ENCODE results near the gene BAZ2A.
A peak's percentile ranks its signal among the peaks of the same experiment; 100 is the strongest.
"Not testable (repeated sequence)": the region's sequence is repeated elsewhere in the genome, so short reads cannot be mapped to it uniquely, and the experiment has no call there.

BAZ2A gene

DNA sequence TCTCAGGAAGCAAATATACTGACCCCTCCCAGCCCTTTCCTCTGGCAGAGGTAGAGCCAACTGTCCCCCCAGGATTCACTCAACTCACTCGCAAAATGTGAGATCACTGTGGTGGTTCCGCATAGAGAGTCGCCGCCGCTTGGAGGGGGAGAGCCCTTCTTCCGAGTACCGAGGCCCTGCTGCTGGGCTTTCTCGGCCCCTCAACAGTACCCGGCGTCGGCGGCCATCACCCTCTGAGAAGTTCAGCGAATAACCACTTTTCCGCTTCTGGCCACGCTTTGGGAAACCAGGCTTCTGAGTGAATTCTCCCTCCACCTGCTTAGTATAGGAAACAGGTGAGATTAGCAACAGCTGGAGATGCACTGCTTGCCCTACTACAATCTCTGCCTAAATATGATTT is 31.1 kb downstream of the BAZ2A start:
- DNase-seq (ENCODE audit: low read depth, low spot score) = no peak

DNA sequence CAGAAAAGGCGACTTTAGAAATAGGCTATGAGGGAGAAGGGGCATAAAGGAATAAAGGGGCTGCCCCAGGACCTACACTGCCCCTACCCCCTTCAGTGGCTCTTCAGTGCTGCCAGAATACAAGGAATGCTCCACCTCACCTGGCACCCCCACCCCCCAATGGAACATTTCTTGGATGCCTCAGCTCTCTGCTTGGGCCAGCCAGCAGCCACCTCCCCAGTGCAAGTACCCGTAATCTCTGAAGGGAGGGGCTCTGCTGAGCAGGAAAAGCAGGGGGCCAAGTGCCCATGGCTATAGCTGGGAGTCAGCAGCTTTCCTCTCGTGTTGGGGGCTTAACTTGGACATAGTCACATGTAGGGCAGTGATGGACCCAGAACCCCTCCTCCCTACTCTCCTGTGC is 33.3 kb downstream of the BAZ2A start:
- DNase-seq (ENCODE audit: low read depth, low spot score) = no peak

DNA sequence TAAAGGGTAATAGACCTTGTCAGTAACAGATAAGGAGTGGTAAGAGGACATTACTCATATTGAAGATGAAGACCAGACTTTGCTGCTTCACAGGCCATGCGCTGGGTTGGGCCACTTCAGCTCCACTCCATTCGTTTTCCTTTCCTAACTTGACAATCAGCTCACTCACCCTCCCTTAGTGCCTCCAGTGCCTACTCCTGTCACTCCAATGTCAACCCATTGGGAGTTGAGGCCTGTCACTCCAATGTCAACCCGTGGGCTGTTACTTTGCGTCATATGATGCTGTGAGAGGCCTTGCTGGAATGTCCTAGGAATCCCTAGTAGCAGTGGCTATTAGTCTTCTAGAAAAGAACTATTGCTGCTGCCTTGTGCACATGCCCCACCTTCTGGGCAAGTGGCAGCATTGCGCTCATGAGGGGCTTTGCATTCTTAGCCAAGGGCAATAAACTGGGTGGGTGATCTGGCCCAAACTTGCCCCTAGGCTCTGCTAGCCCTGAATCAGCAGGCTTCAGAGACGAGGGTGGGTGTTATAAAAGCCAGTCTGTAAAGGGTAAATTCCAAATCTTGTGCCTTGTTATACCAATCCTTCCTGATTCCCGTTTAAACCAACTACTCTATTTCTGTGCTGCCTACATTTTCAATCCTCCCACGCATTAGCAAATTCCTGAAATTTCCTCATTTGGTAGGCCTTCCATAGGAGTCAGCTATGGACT is 36.1 kb downstream of the BAZ2A start:
- peak; percentile 95 for DNase-seq (ENCODE audit: low read depth, low spot score)

DNA sequence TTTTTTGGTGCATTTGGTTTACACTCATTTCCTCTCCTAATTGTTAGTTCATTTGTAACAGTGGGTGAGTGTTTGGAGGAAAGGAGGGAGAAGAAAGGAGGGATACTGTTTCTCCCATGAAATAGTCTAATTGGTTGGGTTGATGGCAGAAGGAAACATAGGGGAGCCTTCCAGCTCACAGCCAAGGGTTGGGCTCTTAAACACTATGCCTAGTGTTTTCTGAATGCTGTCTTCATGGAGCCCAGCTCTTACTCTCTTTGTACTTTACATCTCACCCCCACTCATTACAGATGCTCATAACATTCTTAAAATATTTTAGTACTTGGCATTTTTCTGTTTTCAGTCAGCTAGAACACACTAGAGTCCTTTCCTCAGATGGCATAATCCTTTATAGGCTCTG is 38.2 kb downstream of the BAZ2A start:
- DNase-seq (ENCODE audit: low read depth, low spot score) = no peak

DNA sequence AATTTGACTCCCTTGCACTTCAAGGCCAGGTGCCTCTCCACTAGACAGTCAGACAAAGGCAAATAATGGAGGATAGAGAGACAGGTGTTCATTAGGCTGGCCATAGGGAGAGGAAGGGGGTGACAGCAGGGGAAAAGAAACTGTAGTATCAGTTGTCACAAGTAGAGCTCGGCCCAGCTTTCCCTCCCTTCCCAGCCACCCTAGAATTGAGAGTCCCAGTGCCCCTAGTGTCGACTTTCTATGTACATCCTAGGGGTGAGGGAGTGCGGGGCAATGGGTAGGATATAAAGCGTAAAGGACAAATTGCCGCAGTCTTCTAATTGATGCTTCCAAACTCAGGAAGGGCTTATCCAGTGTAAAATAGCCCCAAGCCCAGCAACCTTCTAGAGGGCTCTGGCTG is 39.0 kb downstream of the BAZ2A start:
- DNase-seq (ENCODE audit: low read depth, low spot score) = peak; percentile 14

DNA sequence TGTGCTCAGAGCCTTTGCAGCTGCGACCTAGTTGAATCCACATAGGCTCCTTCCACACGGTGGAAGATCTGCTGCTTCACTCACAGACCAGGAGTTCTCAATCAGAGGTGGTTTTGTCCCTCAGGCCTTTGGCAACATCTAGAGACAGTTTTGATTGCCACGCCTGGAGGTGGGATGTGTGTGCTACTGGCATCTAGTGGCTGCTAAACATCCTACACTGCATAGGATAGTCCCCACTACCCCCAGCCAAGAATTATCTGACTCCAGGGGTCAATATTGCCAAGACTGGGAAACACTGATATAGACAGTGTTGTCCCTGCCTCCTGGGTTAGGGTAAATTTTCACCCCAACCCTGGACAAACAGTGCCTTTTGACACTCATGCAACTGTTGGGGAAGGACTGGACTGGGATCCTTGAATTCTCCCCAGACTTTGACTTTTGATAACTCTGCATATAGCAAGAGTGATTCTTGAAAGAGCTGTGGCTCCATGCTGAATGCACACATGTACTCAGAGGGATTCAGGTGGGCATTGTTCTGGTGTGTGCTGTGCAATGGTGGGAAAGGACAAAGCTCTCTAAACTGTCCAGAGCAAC is 39.8 kb downstream of the BAZ2A start:
- peak; percentile 70 for DNase-seq (ENCODE audit: low read depth, low spot score)

DNA sequence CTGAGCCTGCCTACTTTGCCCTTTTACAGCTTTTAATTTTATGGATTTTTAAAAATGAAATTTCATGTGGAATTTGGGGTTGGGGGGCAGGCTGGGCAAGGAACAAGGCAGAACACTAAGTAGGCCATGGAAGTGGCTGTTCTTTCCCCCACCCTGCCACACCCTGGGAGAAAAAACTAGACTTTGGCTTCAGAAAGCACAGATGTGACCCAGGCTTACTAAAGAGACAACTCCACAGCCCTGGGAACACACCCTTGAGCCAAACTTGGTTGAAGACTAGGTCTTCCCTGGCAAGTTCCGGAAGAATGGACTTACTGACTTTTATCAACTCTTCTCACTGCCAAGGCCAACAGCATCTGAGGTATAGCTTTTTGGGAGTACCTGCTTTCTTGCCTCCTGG is 40.3 kb downstream of the BAZ2A start:
- no peak for DNase-seq (ENCODE audit: low read depth, low spot score)

DNA sequence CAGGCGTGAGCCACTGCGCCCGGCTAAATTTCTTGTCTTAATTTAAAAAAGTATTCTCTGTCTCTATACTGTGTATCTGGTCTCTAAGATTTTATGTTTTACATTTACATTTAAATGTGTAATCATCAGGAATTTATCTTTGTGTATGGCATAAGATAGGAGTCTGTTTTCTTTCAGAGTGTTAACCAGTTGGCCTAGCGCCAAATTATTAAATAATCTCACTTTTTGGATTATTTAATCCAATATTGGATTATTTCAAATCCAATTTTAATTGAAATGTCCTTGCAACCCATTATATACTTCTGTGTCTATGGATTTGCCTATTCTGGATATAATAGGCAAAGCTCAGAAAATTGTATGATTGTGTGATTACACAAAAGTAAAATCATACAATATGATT is 45.0 kb downstream of the BAZ2A start:
- no peak for DNase-seq (ENCODE audit: low read depth, low spot score)

DNA sequence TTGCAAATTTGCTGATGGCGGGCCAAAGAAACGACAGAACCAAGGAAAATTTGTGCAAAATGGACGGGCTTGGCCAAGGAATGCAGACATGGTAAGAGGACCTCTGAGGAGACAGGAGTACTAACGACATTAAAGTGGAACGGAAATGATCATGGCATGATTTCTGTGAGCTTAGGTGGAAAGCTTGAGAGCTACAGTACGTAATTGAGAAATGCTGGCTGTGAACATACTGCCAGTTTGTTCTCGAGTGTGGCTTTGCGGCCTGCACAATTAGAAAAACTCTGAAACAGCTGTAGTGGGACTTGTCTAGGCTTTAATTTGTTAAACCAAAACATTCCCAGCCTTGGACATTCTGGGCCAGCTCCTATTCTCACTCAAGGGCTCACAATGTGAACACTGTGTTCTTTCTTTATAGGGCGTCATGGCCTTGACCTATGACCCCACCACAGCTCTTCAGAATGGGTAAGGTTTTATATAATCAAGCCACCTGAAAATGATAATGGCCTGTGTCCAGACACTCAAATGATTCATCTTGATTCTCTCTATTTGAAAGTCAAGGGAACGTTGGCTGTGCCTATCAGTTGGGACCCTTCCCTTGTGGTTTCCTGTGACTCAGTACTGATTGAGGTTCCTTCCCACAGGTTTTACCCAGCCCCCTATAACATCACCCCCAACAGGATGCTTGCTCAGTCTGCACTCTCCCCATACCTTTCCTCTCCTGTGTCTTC is 48.5 kb downstream of the BAZ2A start:
- no peak for DNase-seq (ENCODE audit: low read depth, low spot score)

DNA sequence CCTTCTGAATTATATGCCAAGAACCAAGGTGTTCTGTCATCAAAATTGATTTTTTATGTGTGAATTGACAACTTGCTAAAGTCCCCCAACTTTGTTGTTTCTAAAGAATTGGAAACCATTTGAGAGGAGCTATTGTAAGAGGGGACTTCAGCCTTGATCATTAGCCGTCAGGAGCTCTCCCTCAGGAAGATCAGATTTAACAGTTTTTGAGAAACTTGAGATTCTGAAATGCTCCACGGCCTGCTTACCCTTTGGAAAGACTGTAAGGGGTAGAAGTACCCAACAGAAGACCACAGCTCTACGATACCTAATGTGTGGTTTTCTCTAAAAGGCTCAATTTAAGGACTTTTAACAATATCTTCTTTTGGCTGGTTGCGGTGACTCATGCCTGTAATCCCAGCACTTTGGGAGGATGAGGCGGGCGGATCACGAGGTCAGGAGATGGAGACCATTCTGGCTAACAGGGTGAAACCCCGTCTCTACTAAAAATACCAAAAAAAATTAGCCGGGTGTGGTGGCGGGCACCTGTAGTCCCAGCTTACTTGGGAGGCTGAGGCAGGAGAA is 51.1 kb downstream of the BAZ2A start:
- no peak for DNase-seq (ENCODE audit: low read depth, low spot score)

DNA sequence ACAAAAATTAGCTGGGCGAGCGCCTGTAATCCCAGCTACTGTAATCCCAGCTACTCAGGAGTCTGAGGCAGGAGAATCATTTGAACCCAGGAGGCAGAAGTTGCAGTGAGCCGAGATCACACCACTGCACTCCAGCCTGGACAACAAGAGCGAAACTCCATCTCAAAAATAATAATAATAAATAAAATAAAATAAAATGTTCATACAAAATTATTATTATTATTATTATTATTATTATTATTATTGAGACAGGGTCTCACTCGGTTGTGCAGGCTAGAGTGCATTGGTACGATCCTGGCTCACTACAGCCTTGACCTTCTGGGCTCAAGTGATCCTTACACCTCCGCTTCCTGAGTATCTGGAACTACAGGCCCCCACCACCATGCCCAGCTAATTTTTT is 52.9 kb downstream of the BAZ2A start:
- not testable (repeated sequence) for DNase-seq (ENCODE audit: low read depth, low spot score)

DNA sequence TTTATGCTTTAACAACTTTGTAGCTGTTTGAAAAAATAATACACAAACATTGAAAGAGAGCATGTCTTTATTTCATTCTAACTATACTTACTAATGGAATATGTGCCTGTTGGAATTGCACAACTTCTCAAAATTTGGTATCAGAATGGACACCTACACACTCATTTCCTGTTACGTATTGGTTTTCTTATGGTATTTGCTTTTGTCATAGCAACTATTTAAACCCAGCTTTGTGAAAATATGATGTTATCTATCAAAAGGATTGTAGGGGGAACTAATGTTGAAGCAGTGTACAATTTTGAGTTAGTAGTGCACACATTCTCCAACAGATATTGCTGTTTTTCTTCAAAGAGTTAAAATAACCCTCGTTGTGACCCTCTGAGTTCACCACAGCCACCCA is 55.9 kb downstream of the BAZ2A start:
- no peak for DNase-seq (ENCODE audit: low read depth, low spot score)

DNA sequence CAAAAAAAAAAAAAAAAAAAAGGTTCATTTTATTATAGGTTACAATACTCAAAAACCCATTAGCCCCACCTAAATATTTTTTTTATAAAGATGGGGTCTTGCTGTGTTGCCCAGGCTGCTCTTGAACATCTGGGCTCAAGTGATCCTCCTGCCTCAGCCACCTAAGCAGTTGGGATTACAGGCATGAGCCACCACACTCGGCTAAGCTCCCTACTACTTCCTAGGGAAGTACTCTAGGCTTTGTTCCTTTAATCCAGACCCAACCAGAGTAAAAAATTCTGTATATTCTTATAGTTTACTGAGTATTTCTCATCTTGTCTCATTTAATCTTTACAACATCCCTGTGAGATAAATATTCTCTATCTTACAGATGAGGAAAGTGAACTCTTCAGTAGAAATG is 57.8 kb downstream of the BAZ2A start:
- no peak for DNase-seq (ENCODE audit: low read depth, low spot score)

DNA sequence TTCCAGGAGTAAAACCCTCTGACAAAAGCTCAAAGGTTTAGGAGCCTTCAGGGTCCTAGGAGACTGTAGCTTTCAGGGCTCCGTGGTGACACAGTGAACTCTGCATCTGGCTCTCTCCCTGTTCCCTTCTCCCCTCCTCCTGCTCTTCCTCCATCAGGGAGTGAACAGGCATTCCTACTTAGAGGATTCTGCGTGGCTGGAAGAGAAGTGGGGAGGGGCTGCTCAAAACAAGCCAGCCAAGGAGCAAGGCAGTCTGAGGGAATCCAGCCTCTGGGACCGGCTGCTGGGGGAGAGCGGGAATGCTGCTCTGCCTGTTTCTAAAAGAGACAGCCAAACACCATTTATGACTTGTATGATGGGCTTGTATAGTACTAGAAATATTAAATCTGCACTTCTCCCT is 59.0 kb downstream of the BAZ2A start:
- peak; percentile 75 for DNase-seq (ENCODE audit: low read depth, low spot score)

DNA sequence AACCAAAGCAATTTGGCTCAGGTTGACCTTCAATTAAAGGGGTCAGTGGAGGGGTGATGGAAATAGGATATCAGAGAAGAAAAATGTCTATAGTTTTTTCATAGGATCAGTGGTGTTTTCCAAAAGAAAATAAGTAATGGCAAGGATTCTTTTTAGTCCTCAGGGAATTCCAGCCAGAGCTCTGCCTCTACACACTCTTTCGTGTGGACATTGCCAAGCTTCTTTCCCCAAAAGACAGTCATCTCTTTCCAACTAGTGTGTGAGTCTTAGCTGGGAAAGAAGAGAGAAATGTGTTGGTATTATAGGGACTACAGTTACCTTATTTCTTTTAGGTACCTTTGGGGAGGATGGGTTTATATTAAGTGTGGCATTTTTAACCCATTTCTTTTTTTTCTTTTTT is 62.0 kb downstream of the BAZ2A start:
- DNase-seq (ENCODE audit: low read depth, low spot score) = no peak

DNA sequence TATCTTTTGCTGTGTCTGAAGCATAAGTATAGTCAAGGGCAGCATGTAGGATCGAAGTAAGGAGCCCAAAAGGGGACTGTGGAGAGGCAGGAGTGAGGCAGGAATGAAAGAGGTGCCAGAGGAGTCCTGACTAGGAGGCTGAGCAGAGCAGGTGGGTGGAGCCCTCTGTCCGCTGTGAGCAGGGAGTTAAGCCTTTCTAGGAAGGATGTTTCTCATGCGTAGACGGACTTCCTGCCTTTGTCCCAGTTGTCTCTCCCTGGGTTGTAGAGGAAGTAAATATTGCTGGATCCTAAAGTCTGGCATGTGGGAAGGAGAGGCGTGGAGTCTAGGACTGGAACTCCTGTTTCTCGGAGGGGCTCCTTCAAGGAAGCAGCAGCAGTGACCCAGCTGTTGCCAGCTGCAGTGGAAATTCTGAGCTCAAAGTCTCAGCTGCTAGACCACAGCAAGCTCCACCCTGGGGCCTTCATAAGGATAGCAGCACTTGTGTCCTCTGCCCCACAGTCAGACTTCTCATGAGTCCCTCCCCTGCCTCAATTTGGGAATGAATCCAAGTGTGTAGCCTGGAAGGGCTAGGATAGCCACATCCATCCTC is 64.5 kb downstream of the BAZ2A start:
- DNase-seq (ENCODE audit: low read depth, low spot score) = peak; percentile 70

DNA sequence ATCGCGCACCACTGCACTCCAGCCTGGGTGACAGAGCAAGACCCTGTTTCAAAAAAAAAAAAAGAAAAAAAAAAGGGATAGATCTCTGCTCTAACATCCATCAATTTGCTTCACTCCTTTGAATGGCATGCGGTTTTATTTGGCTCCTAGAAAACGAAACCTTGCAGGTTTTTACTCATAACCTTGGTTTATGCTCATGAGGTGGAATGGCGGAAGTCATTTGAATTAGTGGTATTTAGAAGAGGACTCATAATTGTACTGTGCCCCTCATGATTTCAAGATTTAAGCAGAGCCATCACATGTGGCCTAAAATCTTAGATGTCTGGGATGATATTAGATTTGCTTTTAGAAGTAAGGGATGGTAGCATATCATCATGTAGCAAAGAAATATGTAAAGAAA is 79.1 kb downstream of the BAZ2A start:
- DNase-seq (ENCODE audit: low read depth, low spot score) = no peak

DNA sequence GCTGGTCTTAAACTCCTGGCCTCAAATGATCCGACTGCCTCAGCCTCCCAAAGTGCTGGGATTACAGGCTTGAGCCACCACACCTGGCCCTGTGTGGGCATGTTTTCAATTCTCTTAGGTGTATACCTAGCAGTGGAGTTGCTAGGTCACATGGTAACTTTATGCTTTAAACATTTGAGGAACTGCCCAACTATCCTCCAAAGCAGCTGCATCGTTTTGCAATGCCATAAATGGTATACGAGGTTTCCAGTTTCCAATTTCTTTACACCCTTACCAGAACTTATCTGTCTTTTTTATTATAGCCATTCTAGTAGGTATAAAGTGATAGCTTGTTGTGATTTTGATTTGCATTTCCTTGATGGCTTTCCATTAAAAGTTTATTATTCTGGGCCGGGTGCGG is 83.4 kb downstream of the BAZ2A start:
- DNase-seq (ENCODE audit: low read depth, low spot score) = no peak
